Upper lobe of right lung (tissue), 1 donor: ENCODE results near the gene ZNF728. TPM values are rescaled to one million over a fixed set of nuclear protein-coding genes. Genes with fewer than 3 reads are reported as not detected.

Experiments used
- ATAC-seq: fragments of 200-7000 bp; cut with Tn5 transposase; one replicate; pipeline ENCODE4 v1.9.1; 2020; ENCODE audit warnings: mild to moderate bottlenecking, moderate library complexity
- DNase-seq: peaks from one replicate; pipeline ENCODE4 v3.0.0-alpha.2; 2020
- H3K27ac ChIP-seq: fragments of 200-600 bp; one replicate; pipeline ENCODE4 v1.8.0; 2022
- H3K27me3 ChIP-seq: fragments of 200-600 bp; one replicate; pipeline ENCODE4 v1.8.0; 2022; ENCODE audit warnings: mild to moderate bottlenecking
- H3K36me3 ChIP-seq: fragments of 200-600 bp; one replicate; pipeline ENCODE4 v1.8.0; 2022
- H3K4me1 ChIP-seq: fragments of 200-600 bp; one replicate; pipeline ENCODE4 v1.8.0; 2022
- H3K4me3 ChIP-seq: fragments of 200-600 bp; one replicate; pipeline ENCODE4 v1.8.0; 2022; ENCODE audit warnings: mild to moderate bottlenecking
- H3K9me3 ChIP-seq: fragments of 200-600 bp; one replicate; pipeline ENCODE4 v1.8.0; 2022
- intact Hi-C: fragments of 100-400 bp; cut with DNase I; formaldehyde crosslinking; loops from one replicate; pipeline ENCODE4 v1.11.0; 2022
- long read RNA-seq: library from polyadenylated mRNA; unstranded; transcript quantifications from one replicate; pipeline ENCODE4 v2.0.0, GENCODE V29; 2021
- total RNA-seq: library from RNA; stranded (reverse); fragmentation: NEBNext Ultra II Directional; extraction: Animal tissue kit (Norgen Biotek cat#: 25700); gene quantifications from one replicate; pipeline ENCODE4 v1.2.1, GENCODE V29; 2021
- TF ChIP-seq, protein P1 (sequence below): fragments of 200-600 bp; IDR thresholded peaks from one replicate; pipeline ENCODE4 v1.8.0; 2022; ENCODE audit warnings: antibody characterized with exemption
- donor health status: DM: no; HTN: yes; CAD: no; lungs with severe emphysema.

ZNF728 gene
- 0.96 TPM for total RNA-seq
- long read RNA-seq: 0 reads

DNA sequence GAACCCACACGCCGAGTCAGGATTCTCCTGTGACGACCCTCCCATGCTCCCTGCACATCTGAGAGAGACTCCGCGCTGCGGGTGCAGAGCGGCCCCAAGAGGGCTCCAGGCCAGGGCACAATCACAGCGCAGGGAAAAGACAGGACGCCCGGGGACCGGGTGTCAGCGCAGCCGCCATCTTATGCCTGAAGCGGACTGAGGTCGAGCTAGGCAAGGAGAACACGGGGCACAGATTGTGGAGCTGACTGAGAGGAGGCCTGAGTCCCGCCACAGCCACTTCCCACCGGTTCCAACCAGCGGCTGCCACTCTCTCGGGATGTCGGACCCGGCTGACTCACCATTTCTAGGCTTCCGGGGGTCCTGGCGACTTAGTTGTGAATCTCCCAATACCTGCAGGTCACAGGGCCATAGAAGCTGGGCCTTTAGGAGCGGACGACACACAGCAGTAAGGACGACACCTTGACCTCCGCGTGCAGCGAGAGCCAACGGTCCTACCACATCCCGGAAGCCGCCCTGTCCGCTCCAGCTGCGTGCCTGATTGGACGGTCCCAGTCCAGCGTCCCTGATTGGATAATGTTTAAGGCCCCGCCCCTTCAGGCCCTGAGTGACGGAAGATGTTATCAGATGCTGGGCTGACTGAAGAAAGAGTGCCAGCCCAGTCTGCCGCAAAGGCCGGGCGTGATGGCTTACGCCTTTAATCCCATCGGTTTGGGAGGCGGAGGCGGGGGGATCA, at the start of gene ZNF728:
Gene ZNF728 (minus strand): TSS at position 487 of the 733 bp plus-strand sequence. CDS start 146 bp downstream, at position 341.
- H3K27ac ChIP-seq: peak within 1 kb of the TSS; percentile 24
- H3K4me1 ChIP-seq: no peaks in the 10 kb centered on the region
- H3K9me3 ChIP-seq: peaks cover 4% of the 10 kb centered on the region
- H3K36me3 ChIP-seq: no peaks in the 10 kb centered on the region
- no peaks in the 10 kb centered on the region for H3K27me3 ChIP-seq
- TF ChIP-seq, protein P1, sequence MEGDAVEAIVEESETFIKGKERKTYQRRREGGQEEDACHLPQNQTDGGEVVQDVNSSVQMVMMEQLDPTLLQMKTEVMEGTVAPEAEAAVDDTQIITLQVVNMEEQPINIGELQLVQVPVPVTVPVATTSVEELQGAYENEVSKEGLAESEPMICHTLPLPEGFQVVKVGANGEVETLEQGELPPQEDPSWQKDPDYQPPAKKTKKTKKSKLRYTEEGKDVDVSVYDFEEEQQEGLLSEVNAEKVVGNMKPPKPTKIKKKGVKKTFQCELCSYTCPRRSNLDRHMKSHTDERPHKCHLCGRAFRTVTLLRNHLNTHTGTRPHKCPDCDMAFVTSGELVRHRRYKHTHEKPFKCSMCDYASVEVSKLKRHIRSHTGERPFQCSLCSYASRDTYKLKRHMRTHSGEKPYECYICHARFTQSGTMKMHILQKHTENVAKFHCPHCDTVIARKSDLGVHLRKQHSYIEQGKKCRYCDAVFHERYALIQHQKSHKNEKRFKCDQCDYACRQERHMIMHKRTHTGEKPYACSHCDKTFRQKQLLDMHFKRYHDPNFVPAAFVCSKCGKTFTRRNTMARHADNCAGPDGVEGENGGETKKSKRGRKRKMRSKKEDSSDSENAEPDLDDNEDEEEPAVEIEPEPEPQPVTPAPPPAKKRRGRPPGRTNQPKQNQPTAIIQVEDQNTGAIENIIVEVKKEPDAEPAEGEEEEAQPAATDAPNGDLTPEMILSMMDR: no peak
- ATAC-seq: peak; percentile 36
- intact Hi-C loops: no loop called here
- H3K4me3 ChIP-seq: peak within 1 kb of the TSS; percentile 44
- DNase-seq: peak; percentile 61

DNA sequence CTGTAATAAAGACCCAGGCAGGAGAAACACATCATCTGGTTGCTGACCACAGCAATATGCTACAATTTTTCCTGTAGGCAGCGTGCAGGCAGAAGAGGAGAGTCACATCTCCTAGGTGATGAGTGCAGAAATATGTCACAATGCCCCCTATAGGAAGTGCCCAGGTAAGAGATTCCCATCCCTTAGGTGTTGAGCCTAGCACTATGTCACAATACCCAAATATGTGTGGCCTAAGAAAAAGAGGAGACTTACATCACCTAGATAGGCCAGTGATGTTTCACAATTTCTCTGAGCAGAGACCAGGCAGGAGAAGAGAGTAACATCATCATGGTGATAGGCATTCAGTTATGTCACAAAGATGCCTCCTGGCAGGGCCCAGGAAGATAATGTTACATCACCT, 49.4 kb upstream of the ZNF728 start:
- Histone ChIP-seq H3K4me1 (no peaks in the 10 kb centered on the region), H3K9me3 (no peaks in the 10 kb centered on the region), H3K27me3 (no peaks in the 10 kb centered on the region), H3K36me3 (no peaks in the 10 kb centered on the region), H3K4me3 (no peak overlapping the region), H3K27ac (no peak overlapping the region)
- no peak for DNase-seq
- ATAC-seq: no peak
- TF ChIP-seq, protein P1: no peak
- intact Hi-C loops: no loop called here

DNA sequence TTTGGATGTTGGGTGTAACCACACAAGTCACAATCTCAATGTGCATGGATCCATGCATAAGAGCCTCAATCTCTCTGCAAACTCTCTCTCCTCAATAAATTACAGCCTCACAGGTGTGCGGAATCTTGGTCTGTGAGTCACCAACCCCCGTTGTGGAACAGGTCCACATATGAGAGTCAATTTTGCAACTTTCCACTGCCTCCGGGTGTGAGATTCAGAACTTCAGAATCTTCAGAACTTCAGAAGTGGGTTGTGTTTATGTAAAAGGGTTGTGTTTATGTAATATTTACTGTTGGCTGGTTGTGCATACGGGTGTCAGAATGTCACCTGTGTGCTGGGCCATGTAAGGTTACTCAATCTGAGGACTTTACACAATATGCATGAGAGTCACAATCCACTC, 46.3 kb upstream of the ZNF728 start:
- H3K4me1 ChIP-seq: no peaks in the 10 kb centered on the region
- H3K27me3 ChIP-seq: no peaks in the 10 kb centered on the region
- TF ChIP-seq, protein P1: no peak
- ATAC-seq: no peak
- no peaks in the 10 kb centered on the region for H3K9me3 ChIP-seq
- H3K27ac ChIP-seq: no peak overlapping the region
- no peaks in the 10 kb centered on the region for H3K36me3 ChIP-seq
- no peak for DNase-seq
- intact Hi-C loops: no loop called here
- H3K4me3 ChIP-seq: no peak overlapping the region

DNA sequence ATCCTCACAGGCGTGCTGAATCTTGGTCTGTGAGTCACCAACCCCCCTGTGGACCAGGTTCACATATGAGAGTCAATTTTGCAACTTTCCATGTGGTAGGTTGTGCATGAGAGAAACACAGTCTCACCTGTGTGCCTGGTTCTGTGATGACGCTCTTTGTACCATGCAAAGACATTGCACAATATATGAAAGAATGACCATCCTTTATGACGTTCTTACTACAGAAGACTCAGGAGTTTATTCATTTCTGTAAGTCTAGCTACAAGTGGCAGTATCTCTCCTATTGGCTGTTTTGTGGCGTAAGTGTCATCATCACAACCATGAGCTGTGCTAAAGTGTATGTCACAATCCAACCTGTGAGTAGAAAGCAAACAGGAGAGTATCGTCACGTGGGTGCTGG, 43.8 kb upstream of the ZNF728 start:
- intact Hi-C loops: no loop called here
- DNase-seq: no peak
- Histone ChIP-seq H3K27ac (no peak overlapping the region), H3K4me3 (no peak overlapping the region), H3K27me3 (no peaks in the 10 kb centered on the region), H3K4me1 (no peaks in the 10 kb centered on the region), H3K9me3 (no peaks in the 10 kb centered on the region), H3K36me3 (no peaks in the 10 kb centered on the region)
- ATAC-seq: no peak
- TF ChIP-seq, protein P1: no peak

DNA sequence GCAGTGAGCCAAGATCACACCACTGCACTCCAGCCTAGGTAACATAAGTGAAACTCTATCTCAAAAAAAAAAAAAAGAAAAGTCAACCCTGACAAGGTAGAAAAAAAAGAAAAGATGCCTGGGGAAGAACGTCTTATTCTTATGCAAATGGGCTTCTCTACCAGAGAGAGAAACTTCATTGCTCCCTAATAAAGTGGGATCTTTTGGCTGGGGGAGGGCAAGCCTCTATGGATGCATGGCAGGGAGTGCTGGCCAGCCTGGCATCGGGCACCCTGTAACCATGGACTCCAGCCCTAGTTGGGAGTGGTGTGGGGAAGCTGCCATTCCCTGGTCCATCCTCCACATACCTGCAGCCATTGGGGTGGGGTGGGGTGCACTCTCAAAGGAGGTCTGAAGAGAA, 30.7 kb upstream of the ZNF728 start:
- TF ChIP-seq, protein P1: no peak
- DNase-seq: no peak
- no peak for ATAC-seq
- Histone ChIP-seq H3K27ac (no peak overlapping the region), H3K9me3 (no peaks in the 10 kb centered on the region), H3K36me3 (no peaks in the 10 kb centered on the region), H3K27me3 (no peaks in the 10 kb centered on the region), H3K4me3 (no peak overlapping the region), H3K4me1 (no peaks in the 10 kb centered on the region)
- intact Hi-C loops: no loop called here
